Activated CD4-positive, alpha-beta T cell treated with anti-CD3 and anti-CD28 coated beads, Interleukin-2, amount 10 ng/mL, durations not matched to agents 24 days and 14 days (primary cell): Measurements from ENCODE around the gene HINFP. TPM values are rescaled to one million over a fixed set of nuclear protein-coding genes. Genes with fewer than 3 reads are reported as not detected.

Experiments
- DNase-seq: peaks from one replicate; pipeline ENCODE4 v3.0.0; 2022
- H3K27ac Mint-ChIP-seq: one replicate; pipeline ENCODE4 v1.8.0; 2022; ENCODE audit warnings: mild to moderate bottlenecking, mixed read lengths
- H3K27me3 Mint-ChIP-seq: one replicate; pipeline ENCODE4 v1.8.0; 2022; ENCODE audit warnings: mixed read lengths
- H3K36me3 Mint-ChIP-seq: one replicate; pipeline ENCODE4 v1.8.0; 2022; ENCODE audit warnings: low read depth, mild to moderate bottlenecking, mixed read lengths
- H3K4me1 Mint-ChIP-seq: one replicate; pipeline ENCODE4 v1.8.0; 2021; ENCODE audit warnings: mixed read lengths
- H3K4me3 Mint-ChIP-seq: one replicate; pipeline ENCODE4 v1.8.0; 2022; ENCODE audit warnings: mild to moderate bottlenecking, moderate library complexity, mixed read lengths
- H3K9me3 Mint-ChIP-seq: one replicate; pipeline ENCODE4 v1.8.0; 2021; ENCODE audit warnings: mixed read lengths
- intact Hi-C: fragments of 100-400 bp; cut with micrococcal nuclease; formaldehyde crosslinking; loops from one replicate; pipeline ENCODE4 v1.15.1; 2023
- total RNA-seq: library from RNA; stranded (reverse); gene quantifications from 2 replicates; pipeline ENCODE4 v1.2.3, GENCODE V29; 2022

The HINFP gene, protein sequence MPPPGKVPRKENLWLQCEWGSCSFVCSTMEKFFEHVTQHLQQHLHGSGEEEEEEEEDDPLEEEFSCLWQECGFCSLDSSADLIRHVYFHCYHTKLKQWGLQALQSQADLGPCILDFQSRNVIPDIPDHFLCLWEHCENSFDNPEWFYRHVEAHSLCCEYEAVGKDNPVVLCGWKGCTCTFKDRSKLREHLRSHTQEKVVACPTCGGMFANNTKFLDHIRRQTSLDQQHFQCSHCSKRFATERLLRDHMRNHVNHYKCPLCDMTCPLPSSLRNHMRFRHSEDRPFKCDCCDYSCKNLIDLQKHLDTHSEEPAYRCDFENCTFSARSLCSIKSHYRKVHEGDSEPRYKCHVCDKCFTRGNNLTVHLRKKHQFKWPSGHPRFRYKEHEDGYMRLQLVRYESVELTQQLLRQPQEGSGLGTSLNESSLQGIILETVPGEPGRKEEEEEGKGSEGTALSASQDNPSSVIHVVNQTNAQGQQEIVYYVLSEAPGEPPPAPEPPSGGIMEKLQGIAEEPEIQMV
- total RNA-seq = 34.9 and 41.4 TPM in 2 replicates

DNA sequence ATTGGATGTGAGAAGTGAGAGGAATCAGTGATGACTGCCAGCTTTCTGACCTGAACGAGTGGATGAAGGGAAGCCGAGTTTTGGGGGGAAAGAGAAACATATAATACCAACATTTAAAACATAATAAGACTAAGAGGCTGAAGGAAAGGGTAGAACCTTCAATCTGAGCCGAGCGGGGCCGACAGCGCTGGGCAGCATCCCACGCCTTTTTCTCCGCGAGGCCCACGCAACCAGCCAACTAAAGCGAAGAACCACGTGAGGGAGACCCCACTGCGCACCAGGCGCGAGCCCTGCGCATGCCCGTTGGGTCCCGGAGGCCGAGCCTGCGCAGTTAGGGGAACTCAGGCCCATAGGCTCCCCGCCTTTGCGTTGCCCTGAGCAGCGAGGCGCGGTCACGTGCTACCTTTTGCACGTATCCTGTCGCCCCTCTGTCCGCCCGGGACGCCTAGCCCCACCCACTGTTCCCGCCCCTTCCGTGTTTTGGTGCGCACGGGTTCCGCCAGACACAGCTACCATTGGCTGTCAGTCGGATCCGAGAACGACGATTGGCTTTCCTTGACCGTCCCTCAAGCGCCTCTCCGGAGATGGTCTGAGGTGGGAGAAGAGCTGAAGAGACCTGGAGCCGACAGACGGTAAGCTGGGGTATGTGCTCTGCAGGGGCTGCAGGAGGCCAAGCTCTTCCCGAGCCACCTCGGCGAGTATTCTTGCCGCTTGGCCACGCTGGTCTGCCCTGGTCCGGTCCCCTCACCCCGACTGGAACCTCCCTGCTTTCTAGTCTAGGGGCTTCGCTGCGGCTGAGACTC, at the start of gene HINFP:
TSS of gene HINFP (plus strand) at position 573 of the 803 bp plus-strand sequence. CDS start 5,365 bp downstream, outside the sequence.
- Mint-ChIP-seq H3K27me3 (no peaks in the 10 kb centered on the region), H3K4me1 (peaks cover 26% of the 10 kb centered on the region), H3K36me3 (peaks cover 24% of the 10 kb centered on the region), H3K4me3 (peak within 1 kb of the TSS; percentile 98), H3K9me3 (no peaks in the 10 kb centered on the region), H3K27ac (peak within 1 kb of the TSS; percentile 89)
- DNase-seq = peak; percentile 100
- intact Hi-C loops = loop anchor here (1.0 to 2.0 kb wide), 6 partner anchors 14 to 64 kb away; partner anchors contain the start of genes C2CD2L, HYOU1 and NLRX1

DNA sequence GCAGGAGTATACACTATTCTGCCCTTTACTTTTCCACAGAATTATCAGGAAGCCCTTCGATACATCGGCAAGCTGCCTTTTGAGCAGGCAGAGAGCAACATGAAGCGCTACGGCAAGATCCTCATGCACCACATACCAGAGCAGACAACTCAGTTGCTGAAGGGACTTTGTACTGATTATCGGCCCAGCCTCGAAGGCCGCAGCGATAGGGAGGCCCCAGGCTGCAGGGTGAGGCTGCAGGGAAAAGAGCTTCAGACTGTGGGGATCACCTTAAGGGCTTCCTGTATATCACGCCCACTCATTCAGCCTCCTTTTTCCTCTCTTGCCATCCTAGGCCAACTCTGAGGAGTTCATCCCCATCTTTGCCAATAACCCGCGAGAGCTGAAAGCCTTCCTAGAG, 43.5 kb upstream of the HINFP start:
- Mint-ChIP-seq H3K27me3 (no peaks in the 10 kb centered on the region), H3K4me3 (no peak overlapping the region), H3K9me3 (no peaks in the 10 kb centered on the region), H3K4me1 (peaks cover 1% of the 10 kb centered on the region), H3K27ac (no peak overlapping the region), H3K36me3 (peaks cover 53% of the 10 kb centered on the region)
- intact Hi-C loops = no loop called here
- DNase-seq = no peak

DNA sequence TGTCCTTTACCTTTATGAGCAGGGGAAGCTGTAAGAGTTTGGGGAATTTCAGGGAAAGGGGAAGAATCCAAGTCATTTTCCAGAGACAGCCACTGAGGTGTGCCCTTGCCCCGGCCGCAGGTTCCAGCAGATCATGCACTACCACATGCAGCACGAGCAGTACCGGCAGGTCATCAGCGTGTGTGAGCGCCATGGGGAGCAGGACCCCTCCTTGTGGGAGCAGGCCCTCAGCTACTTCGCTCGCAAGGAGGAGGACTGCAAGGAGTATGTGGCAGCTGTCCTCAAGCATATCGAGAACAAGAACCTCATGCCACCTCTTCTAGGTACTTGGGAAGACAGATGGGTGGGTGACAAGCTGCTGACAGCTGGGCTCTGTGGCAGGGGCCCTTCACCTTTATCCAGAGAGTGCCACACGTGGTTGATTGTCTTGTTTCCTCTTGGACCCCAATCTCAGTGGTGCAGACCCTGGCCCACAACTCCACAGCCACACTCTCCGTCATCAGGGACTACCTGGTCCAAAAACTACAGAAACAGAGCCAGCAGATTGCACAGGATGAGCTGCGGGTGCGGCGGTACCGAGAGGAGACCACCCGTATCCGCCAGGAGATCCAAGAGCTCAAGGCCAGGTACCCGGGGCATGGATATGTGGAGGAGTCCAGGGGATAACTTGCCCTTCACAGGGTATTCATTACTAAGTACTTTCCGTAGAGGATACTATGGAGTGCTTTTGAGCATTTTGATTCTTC, 42.5 kb upstream of the HINFP start:
- Mint-ChIP-seq H3K36me3 (peaks cover 46% of the 10 kb centered on the region), H3K4me1 (no peaks in the 10 kb centered on the region), H3K9me3 (no peaks in the 10 kb centered on the region), H3K4me3 (no peak overlapping the region), H3K27me3 (no peaks in the 10 kb centered on the region), H3K27ac (no peak overlapping the region)
- intact Hi-C loops = no loop called here
- DNase-seq = no peak

DNA sequence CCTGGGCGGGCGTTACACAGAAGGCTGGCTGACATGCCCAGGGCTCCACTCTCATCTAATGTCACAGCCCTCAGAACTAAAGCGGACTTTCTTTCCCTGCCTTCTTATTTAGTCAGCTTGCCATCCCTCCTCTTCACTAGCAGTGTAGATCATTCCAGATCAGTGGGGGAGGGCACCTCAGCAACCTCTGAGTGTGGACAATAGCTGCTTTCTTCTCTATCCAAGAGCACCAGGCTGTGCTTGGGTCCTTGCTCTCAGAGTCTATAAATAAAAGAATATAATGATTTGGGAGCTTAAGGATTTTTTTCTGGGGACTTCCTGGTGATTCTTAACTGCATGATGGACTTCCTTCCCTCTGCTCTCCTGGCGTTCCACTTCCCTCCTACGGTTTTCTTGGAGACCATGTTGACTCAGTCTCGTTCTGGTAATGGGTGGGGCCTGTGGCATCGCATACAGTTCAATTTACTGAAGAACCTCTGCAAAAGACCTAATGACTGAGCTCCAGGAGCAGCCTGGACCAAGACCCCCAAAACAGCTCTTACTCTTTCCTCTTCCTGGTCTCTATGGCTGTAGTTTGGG, 39.6 kb upstream of the HINFP start:
- Mint-ChIP-seq H3K27ac (no peak overlapping the region), H3K4me3 (no peak overlapping the region), H3K36me3 (peaks cover 40% of the 10 kb centered on the region), H3K9me3 (no peaks in the 10 kb centered on the region), H3K4me1 (peaks cover 9% of the 10 kb centered on the region), H3K27me3 (no peaks in the 10 kb centered on the region)
- intact Hi-C loops = no loop called here
- no peak for DNase-seq

DNA sequence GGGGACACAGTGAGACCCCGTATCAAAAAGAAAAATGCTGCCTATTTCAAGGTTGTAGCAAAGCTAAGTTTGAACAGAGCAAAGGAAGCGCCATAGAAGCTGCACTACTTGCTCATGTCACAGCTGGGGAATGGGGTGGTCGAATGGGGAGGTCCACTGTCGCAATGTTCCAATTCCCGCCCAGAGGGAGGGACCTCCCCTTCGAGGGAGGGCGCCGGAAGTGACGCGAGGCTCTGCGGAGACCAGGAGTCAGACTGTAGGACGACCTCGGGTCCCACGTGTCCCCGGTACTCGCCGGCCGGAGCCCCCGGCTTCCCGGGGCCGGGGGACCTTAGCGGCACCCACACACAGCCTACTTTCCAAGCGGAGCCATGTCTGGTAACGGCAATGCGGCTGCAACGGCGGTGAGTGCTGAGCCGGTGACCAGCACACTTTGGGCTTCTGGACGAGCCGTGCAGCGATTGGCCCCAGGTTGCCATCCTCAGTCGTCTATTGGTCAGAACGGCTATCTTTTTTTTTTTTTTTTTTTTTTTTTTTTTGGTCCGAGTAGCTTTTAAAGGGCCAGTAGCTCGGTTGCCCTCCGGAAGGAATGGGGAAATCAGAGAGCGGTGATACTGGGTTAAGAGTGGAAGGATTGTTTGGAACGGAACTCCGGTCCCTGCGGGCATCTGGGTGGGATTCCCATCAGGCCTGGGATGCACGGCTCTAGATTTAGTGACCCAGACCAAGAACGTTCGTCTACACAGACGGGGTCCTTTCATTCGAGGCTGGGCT, 36.5 kb upstream of the HINFP start, which contains the start of gene HMBS:
TSS of gene HMBS (plus strand) at position 219 of the 774 bp plus-strand sequence. CDS start at position 372, 153 bp downstream.
- H3K9me3 Mint-ChIP-seq = no peaks in the 10 kb centered on the region
- intact Hi-C loops = loop anchor here (1.0 to 2.0 kb wide), 6 partner anchors 10 to 67 kb away; partner anchors contain the start of genes DPAGT1, HINFP, HYOU1 and RPS25
- H3K4me3 Mint-ChIP-seq = peak within 1 kb of the TSS; percentile 97
- no peaks in the 10 kb centered on the region for H3K27me3 Mint-ChIP-seq
- H3K36me3 Mint-ChIP-seq = peaks cover 20% of the 10 kb centered on the region
- peaks cover 24% of the 10 kb centered on the region for H3K4me1 Mint-ChIP-seq
- peak within 1 kb of the TSS; percentile 95 for H3K27ac Mint-ChIP-seq
- peak; percentile 98 for DNase-seq

DNA sequence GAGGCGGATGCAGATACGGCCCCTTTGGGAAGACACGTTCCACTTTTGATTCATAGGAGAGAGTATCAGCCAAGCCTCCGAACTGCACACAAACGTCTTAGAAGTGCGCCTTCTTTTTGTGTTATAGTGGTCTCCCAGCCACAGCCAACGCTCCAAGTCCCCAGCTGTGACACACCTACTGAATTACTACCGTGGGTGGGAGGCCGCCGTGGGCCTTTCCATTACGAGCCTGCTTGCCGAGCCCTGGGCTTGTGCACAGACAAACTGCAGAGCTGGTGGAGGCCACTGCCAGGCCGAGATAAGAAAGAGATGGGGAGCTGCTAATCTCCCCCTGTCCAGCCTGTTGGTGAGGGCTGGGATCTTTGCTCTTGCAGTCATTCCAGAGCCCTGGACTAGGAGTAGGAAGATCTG, 35.9 kb upstream of the HINFP start:
- intact Hi-C loops = loop anchor here (1.0 to 2.0 kb wide), 3 partner anchors 10 to 36 kb away; partner anchors contain the start of genes DPAGT1 and HINFP
- Mint-ChIP-seq H3K9me3 (no peaks in the 10 kb centered on the region), H3K4me3 (peak overlapping the region; percentile 97)

DNA sequence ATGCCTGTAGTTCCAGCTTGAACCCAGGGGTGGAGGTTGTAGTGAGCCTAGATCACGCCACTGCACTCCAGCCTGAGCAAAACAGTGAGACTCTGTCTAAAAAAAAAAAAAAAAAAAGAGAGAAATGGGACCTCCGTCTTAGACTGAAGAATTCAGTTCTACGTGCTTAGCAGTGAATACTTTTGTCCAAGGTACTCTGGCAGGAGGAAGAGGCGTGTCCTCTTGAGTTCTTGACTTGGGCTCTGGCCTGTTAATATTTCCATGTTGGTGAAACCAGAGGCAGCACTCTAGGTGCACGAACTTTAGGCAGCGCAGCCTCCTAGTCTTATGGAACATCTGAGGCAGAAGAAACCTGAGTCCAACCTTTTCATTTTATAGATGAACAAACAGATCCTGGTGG, 34.3 kb upstream of the HINFP start:
- Mint-ChIP-seq H3K36me3 (peaks cover 17% of the 10 kb centered on the region), H3K27me3 (no peaks in the 10 kb centered on the region), H3K4me1 (peaks cover 38% of the 10 kb centered on the region), H3K4me3 (no peak overlapping the region), H3K9me3 (no peaks in the 10 kb centered on the region), H3K27ac (no peak overlapping the region)
- intact Hi-C loops = no loop called here
- no peak for DNase-seq

More for the DNA sequence above, 35.9 kb upstream of the HINFP start:
- Mint-ChIP-seq H3K27me3 (no peaks in the 10 kb centered on the region), H3K4me1 (peaks cover 28% of the 10 kb centered on the region), H3K27ac (peak overlapping the region; percentile 95), H3K36me3 (peaks cover 20% of the 10 kb centered on the region)
- no peak for DNase-seq

DNA sequence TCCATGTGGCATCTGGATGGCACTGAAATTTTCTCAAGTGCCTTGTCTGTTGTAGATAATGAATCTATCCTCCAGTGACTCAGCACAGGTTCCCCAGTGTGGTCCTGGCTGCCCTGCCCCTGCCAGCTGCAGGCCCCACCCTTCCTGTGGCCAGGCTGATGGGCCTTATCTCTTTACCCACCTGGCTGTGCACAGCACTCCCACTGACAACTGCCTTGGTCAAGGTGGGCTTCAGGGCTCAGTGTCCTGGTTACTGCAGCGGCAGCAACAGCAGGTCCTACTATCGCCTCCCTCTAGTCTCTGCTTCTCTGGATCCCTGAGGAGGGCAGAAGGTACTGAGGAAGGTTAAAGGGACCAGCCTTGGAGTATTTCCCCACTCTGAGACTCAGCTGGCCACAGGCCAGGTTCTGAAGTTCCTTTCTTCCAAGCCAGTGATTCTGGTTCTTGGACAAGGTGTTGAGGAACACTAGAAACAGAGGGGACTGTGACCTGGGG, 33.6 kb upstream of the HINFP start:
- peaks cover 20% of the 10 kb centered on the region for H3K36me3 Mint-ChIP-seq
- DNase-seq = no peak
- intact Hi-C loops = no loop called here
- no peak overlapping the region for H3K4me3 Mint-ChIP-seq
- H3K9me3 Mint-ChIP-seq = no peaks in the 10 kb centered on the region
- H3K27me3 Mint-ChIP-seq = no peaks in the 10 kb centered on the region
- peaks cover 45% of the 10 kb centered on the region for H3K4me1 Mint-ChIP-seq
- no peak overlapping the region for H3K27ac Mint-ChIP-seq

DNA sequence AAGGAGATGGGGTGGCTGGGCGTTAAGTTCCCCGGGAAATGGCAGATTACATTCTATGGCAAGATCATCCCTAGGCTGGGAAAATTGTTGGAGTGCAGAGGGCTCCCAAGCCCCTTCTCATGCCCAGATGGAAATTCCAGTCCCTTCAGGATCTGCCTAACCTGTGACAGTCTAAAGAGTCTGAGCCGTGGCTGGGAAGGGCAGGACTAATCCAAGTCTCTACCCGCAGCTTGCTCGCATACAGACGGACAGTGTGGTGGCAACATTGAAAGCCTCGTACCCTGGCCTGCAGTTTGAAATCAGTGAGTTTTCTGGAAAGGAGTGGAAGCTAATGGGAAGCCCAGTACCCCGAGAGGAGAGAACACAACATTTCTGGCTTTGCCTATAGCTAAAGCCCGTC, 33.0 kb upstream of the HINFP start:
- Mint-ChIP-seq H3K4me1 (peaks cover 50% of the 10 kb centered on the region), H3K4me3 (no peak overlapping the region), H3K36me3 (peaks cover 25% of the 10 kb centered on the region), H3K27ac (no peak overlapping the region), H3K9me3 (no peaks in the 10 kb centered on the region), H3K27me3 (no peaks in the 10 kb centered on the region)
- no peak for DNase-seq
- intact Hi-C loops = no loop called here

DNA sequence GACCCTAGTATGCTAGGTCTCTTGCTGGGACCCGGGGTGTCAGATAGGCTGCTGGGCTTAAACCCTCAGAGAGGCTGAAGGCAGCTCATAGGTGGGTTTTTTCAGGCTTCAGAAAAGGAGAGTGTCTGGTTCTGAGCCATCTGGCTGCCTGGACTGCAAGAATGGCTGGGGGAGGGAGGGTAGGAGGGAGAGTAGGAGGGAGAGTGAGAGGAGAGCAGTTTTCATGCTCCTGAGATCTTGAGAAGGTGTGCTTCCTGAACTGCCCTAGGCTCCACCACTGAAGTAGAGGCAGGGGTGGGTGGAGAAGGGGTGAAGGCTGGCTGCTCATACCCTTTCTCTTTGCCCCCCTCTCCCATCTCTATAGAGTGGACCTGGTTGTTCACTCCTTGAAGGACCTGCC, 32.1 kb upstream of the HINFP start:
- peaks cover 32% of the 10 kb centered on the region for H3K36me3 Mint-ChIP-seq
- no peak overlapping the region for H3K4me3 Mint-ChIP-seq
- intact Hi-C loops = no loop called here
- H3K9me3 Mint-ChIP-seq = no peaks in the 10 kb centered on the region
- H3K4me1 Mint-ChIP-seq = peaks cover 55% of the 10 kb centered on the region
- no peaks in the 10 kb centered on the region for H3K27me3 Mint-ChIP-seq
- no peak for DNase-seq
- no peak overlapping the region for H3K27ac Mint-ChIP-seq

DNA sequence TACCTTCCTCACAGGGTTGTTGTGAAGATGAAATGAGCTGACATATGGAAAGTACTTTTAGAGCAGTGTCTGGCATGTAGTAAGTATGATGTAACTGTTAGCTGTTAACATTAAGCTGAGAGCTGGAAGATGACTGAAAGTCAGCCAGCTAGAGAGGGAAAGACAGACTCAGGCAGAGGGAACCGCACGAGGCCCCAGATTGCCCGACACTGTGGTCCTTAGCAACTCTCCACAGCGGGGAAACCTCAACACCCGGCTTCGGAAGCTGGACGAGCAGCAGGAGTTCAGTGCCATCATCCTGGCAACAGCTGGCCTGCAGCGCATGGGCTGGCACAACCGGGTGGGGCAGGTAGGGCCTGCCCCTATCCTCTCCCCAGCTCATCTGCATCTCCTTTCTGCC, 30.2 kb upstream of the HINFP start:
- Mint-ChIP-seq H3K27me3 (peaks cover 2% of the 10 kb centered on the region), H3K4me1 (peaks cover 55% of the 10 kb centered on the region), H3K27ac (no peak overlapping the region), H3K36me3 (peaks cover 45% of the 10 kb centered on the region), H3K4me3 (no peak overlapping the region), H3K9me3 (no peaks in the 10 kb centered on the region)
- no peak for DNase-seq
- intact Hi-C loops = no loop called here
